Left cardiac atrium (tissue), 4 donors: Measurements from ENCODE around the gene FBLN1. TPM values are rescaled to one million over a fixed set of nuclear protein-coding genes. Genes with fewer than 3 reads are reported as not detected.

Source experiments
- ATAC-seq, 2 donors: fragments of 200-7000 bp; cut with Tn5 transposase; one replicate each; pipeline ENCODE4 v1.9.1; 2020; ENCODE audit warnings: mild to moderate bottlenecking in 2 of 2, moderate library complexity in 2 of 2
- DNase-seq: peaks from one replicate; pipeline ENCODE4 v3.0.0-alpha.2; 2020
- intact Hi-C, 2 donors: fragments of 100-400 bp; cut with DNase I; formaldehyde crosslinking; loops; one replicate each; pipeline versions ENCODE4 v1.14.1 to v1.15.1; 2022 to 2023
- total RNA-seq, 2 donors: library from RNA; stranded (reverse); fragmentation: NEBNext Ultra II Directional; extraction: Animal tissue kit (Norgen Biotek cat#: 25700); gene quantifications; one replicate each; pipeline ENCODE4 v1.2.1, GENCODE V29; 2021
- donor health status: DM: no; HTN: yes; CAD: no.
- donor health status: DM: no; HTN: yes; CAD: no; lungs with severe emphysema.
- donor health status: DM: yes; HTN: yes; CAD: no.
- donor health status: Dilated cardiomyopathy.

Gene FBLN1
- total RNA-seq, 2 donors from 2014 or later, result 251 to 348 TPM

GRCh38 chr22:45638834-45639746 is 136.4 kb downstream of the FBLN1 start:
- peak; percentile 76 for DNase-seq
- intact Hi-C loops, result no loop called here
- peak; percentile 19 to 83 for ATAC-seq

- intact Hi-C loops, result loop anchor here in 1 of 2 donors (10.0 kb wide), 2 partner anchors 195 to 225 kb away; no protein-coding TSS in a partner anchor
- no peak for DNase-seq
- ATAC-seq, result no peak
Measured at GRCh38 chr22:45639747-45640102, 137.0 kb downstream of the FBLN1 start.

- no peak for DNase-seq
- ATAC-seq, result no peak
- intact Hi-C loops, result loop anchor here in 1 of 2 donors (10.0 kb wide), 2 partner anchors 194 to 224 kb away; no protein-coding TSS in a partner anchor
Measured at GRCh38 chr22:45640291-45640940, 137.7 kb downstream of the FBLN1 start.

- DNase-seq (no peak), ATAC-seq (no peak)
- intact Hi-C loops, result loop anchor here in 1 of 2 donors (10.0 kb wide), 2 partner anchors 194 to 224 kb away; no protein-coding TSS in a partner anchor
Measured at GRCh38 chr22:45640941-45641621, 138.4 kb downstream of the FBLN1 start.

GRCh38 chr22:45642986-45643385 is 140.3 kb downstream of the FBLN1 start:
- intact Hi-C loops, result loop anchor here in 1 of 2 donors (10.0 kb wide), 2 partner anchors 192 to 222 kb away; no protein-coding TSS in a partner anchor
- ATAC-seq (no peak), DNase-seq (no peak)

- ATAC-seq (no peak), DNase-seq (no peak)
- intact Hi-C loops, result loop anchor here (5.0 to 10.0 kb wide), 3 partner anchors 190 to 220 kb away; no protein-coding TSS in a partner anchor
Measured at GRCh38 chr22:45644714-45645113, 142.0 kb downstream of the FBLN1 start.

- ATAC-seq (peak in 1 of 2 donors; percentile 8), DNase-seq (no peak)
- intact Hi-C loops, result loop anchor here (5.0 to 10.0 kb wide), 3 partner anchors 190 to 220 kb away; no protein-coding TSS in a partner anchor
Measured at GRCh38 chr22:45645150-45645525, 142.5 kb downstream of the FBLN1 start.

GRCh38 chr22:45645526-45646414 is 143.1 kb downstream of the FBLN1 start:
- ATAC-seq (peak; percentile 95 to 96), DNase-seq (peak; percentile 72)
- intact Hi-C loops, result loop anchor here (5.0 to 10.0 kb wide), 3 partner anchors 189 to 219 kb away; no protein-coding TSS in a partner anchor

- DNase-seq (no peak), ATAC-seq (no peak)
- intact Hi-C loops, result loop anchor here (5.0 to 10.0 kb wide), 3 partner anchors 187 to 217 kb away; no protein-coding TSS in a partner anchor
Measured at GRCh38 chr22:45647532-45648225, 145.0 kb downstream of the FBLN1 start.

GRCh38 chr22:45648301-45649117 is 145.8 kb downstream of the FBLN1 start:
- ATAC-seq, result no peak
- intact Hi-C loops, result loop anchor here (5.0 to 10.0 kb wide), 3 partner anchors 186 to 216 kb away; no protein-coding TSS in a partner anchor
- DNase-seq, result no peak

- intact Hi-C loops, result loop anchor here (5.0 to 10.0 kb wide), 3 partner anchors 185 to 215 kb away; no protein-coding TSS in a partner anchor
- DNase-seq, result no peak
- ATAC-seq, result no peak
Measured at GRCh38 chr22:45649809-45650208, 147.1 kb downstream of the FBLN1 start.

GRCh38 chr22:45650721-45651120 is 148.0 kb downstream of the FBLN1 start:
- DNase-seq (no peak), ATAC-seq (no peak)
- intact Hi-C loops, result no loop called here

Other genes starting within 250 kb of the FBLN1 start
- gene UPK3A, start 217.9 kb upstream of the FBLN1 start, total RNA-seq, result under 1 TPM in 1 of 2 donors, not detected in 1; 0.29 TPM
- 10 to 100 TPM; 20.9 to 23.5 TPM for gene FAM118A, start 192.9 kb upstream of the FBLN1 start, total RNA-seq
- not detected for gene SMC1B, start 89.3 kb upstream of the FBLN1 start, total RNA-seq
- under 1 TPM; 0.39 to 0.47 TPM for gene RIBC2, start 89.2 kb upstream of the FBLN1 start, total RNA-seq
- gene ATXN10, start 169.0 kb downstream of the FBLN1 start, total RNA-seq, result 100 to 1,000 TPM; 129 to 143 TPM